ENCODE data around the gene PTPN14. TPM values are rescaled to one million over a fixed set of nuclear protein-coding genes. Genes with fewer than 3 reads are reported as not detected.
A peak's percentile ranks its signal among the peaks of the same experiment; 100 is the strongest.

Gene PTPN14
- total and polyA plus RNA-seq, 8 donors, result 14.9 to 38.0 (median 17.9) TPM

DNA sequence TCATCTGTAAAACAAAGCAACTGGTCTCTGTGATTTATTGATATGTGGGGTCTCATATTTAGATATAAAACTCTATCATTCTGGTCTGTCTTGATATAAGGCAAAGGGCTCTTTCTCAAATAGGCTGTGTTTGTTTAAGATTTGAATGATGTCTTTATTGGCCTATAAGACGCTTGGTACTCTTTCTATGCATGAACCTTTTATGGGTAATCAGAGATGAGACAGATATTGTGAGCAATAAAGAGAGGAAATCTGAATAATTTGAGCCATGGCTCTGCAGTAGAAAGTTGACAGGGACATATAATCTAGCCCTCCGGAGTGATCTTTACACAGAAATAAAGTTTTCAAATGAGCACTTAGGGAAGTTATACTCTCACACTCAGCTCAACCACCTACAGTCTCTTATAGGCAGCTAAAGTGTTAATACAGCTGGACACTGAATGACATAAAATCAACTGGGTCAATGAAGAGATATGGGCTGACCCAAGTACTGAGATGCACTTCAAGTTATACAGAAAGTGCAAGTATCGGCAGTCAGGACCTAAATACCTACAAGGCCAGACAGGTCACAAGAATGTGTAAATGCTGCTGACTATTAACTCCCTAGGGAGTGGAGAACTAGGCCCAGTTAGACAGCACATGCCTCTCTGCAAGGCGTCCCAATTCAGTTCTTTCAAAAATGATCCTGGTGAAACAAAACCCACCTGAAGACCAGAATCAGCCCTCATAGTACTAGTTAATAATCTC, 111.0 kb downstream of the PTPN14 start:
- intact Hi-C loops (cut with DNase I), result no loop called here

DNA sequence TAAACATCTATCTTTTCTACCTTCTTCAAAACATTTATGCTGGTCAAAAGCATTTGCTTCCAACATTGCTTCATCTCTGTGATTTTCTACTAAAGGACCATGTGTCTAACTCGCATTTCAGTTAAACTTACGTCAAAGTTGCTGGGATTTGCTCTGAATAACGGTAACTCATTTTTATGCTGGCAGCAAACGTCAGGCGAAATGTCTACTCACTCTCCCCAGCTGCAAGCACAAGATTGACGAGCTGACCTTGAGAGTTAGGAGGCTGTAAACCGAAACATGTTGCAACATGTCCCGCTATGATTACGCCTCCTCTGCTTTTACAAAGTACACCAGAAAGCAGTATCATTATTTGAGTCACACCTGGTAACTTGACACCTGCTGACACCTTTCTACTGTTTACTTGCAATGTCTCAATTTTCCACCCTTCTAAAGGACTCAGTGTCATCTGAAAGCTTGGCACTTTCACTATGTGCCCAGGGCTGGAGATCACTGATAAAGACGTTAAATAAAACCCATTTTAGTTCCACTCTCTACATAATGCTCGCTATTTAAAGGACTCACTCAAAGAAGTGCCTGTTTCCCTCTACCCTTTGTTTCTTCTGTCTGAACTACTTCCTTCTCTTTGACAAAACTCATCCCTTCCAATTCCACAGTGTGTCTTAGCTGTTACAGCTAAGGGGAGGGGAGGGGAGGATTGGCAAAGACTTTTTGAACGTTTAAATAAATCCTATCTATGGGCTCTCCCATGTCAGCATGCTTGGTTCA, 111.9 kb downstream of the PTPN14 start:
- TF ChIP-seq, protein P1, sequence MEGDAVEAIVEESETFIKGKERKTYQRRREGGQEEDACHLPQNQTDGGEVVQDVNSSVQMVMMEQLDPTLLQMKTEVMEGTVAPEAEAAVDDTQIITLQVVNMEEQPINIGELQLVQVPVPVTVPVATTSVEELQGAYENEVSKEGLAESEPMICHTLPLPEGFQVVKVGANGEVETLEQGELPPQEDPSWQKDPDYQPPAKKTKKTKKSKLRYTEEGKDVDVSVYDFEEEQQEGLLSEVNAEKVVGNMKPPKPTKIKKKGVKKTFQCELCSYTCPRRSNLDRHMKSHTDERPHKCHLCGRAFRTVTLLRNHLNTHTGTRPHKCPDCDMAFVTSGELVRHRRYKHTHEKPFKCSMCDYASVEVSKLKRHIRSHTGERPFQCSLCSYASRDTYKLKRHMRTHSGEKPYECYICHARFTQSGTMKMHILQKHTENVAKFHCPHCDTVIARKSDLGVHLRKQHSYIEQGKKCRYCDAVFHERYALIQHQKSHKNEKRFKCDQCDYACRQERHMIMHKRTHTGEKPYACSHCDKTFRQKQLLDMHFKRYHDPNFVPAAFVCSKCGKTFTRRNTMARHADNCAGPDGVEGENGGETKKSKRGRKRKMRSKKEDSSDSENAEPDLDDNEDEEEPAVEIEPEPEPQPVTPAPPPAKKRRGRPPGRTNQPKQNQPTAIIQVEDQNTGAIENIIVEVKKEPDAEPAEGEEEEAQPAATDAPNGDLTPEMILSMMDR (IDR thresholded peaks at IDR 0.05), result no peak
- no peaks in the 10 kb centered on the region for H3K27me3 ChIP-seq
- intact Hi-C loops (cut with DNase I), result no loop called here
- ATAC-seq, result peak; percentile 89
- DNase-seq, result peak in 2 of 4 donors; percentile 18 to 42
- H3K36me3 ChIP-seq, result no peaks in the 10 kb centered on the region
- peaks cover 8 to 12% of the 10 kb centered on the region in 2 donors for H3K4me1 ChIP-seq
- H3K4me3 ChIP-seq, result no peak overlapping the region
- H3K9me3 ChIP-seq, result no peaks in the 10 kb centered on the region
- H3K27ac ChIP-seq, result peak overlapping the region; percentile 49 to 57

More for the DNA sequence above, 111.0 kb downstream of the PTPN14 start:
- ATAC-seq (peak; percentile 41), DNase-seq (no peak)
- Histone ChIP-seq H3K4me3 (no peak overlapping the region), H3K27me3 (no peaks in the 10 kb centered on the region), H3K4me1 (peaks cover 8 to 12% of the 10 kb centered on the region in 2 donors), H3K9me3 (no peaks in the 10 kb centered on the region), H3K36me3 (no peaks in the 10 kb centered on the region), H3K27ac (peak overlapping the region; percentile 49 to 57)
- TF ChIP-seq, protein P1 (IDR thresholded peaks at IDR 0.05), result no peak

DNA sequence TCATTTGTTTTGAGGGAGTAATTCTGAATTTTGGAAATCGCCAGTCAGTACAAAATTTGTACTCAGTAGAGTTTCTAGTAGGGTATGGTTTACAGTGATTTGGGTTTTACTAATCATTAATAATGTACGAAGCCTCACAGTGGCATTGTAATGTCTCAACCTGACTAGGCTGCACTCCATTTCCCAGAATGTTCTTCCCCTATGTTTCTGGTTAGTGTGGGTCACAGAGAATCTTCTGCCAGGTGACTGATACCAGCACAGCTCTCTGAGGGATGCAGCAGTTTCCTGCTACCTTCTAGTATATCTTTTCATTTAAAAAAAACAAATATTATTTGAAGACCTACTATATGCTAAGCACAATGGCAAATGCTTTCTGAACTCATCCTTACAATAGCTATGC, 112.9 kb downstream of the PTPN14 start:
- intact Hi-C loops (cut with DNase I), result no loop called here
- Histone ChIP-seq H3K27me3 (no peaks in the 10 kb centered on the region), H3K9me3 (no peaks in the 10 kb centered on the region), H3K27ac (peak overlapping the region in 1 of 2 donors; percentile 49), H3K36me3 (no peaks in the 10 kb centered on the region), H3K4me1 (peaks cover 8 to 12% of the 10 kb centered on the region in 2 donors), H3K4me3 (no peak overlapping the region)
- DNase-seq, result no peak
- TF ChIP-seq, protein P1 (IDR thresholded peaks at IDR 0.05), result no peak
- ATAC-seq, result no peak

DNA sequence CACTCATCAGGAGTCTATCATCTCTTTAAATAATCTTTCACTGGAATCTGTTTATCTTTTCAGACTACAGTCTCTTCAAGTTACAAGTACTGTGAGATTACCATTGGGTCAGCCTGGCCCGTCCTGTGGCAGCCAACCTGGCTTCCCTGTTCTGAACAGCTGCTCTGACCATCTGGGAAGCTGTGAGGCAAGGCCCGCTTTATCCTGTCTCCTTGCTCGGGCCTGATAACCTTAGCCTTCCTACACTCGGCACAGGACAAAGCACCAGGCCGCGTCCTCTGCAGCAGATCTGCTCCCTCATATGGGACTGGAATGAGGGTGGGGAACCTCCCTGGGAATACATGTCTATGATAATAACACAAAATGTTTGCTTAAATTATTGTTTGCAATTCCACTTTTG, 113.3 kb downstream of the PTPN14 start:
- no peak overlapping the region for H3K27ac ChIP-seq

More for the DNA sequence above, 113.3 kb downstream of the PTPN14 start:
- DNase-seq (peak in 1 of 4 donors; percentile 53), ATAC-seq (no peak)
- no peaks in the 10 kb centered on the region for H3K9me3 ChIP-seq
- intact Hi-C loops (cut with DNase I), result no loop called here
- no peak overlapping the region for H3K4me3 ChIP-seq
- H3K36me3 ChIP-seq, result no peaks in the 10 kb centered on the region
- H3K4me1 ChIP-seq, result peaks cover 8 to 12% of the 10 kb centered on the region in 2 donors
- TF ChIP-seq, protein P1 (IDR thresholded peaks at IDR 0.05), result no peak
- no peaks in the 10 kb centered on the region for H3K27me3 ChIP-seq
